ENCODE data around the gene TAGAP.
"Not testable (repeated sequence)": the region's sequence is repeated elsewhere in the genome, so short reads cannot be mapped to it uniquely, and the experiment has no call there.

The TAGAP gene

GRCh38 chr6:159047891-159048685, 3.3 kb upstream of the TAGAP start:
- no peak for DNase-seq (ENCODE audit: low read depth in 2 of 2, low spot score in 1 of 2)

GRCh38 chr6:159045801-159046200, 1.0 kb upstream of the TAGAP start:
- no peak for DNase-seq (ENCODE audit: low read depth in 2 of 2, low spot score in 1 of 2)

- no peak for DNase-seq (ENCODE audit: low read depth in 2 of 2, low spot score in 1 of 2)
Measured at GRCh38 chr6:159043947-159044346, 844 bp downstream of the TAGAP start.

GRCh38 chr6:159043251-159043650, 1.5 kb downstream of the TAGAP start:
- DNase-seq (ENCODE audit: low read depth in 2 of 2, low spot score in 1 of 2) = no peak

- no peak for DNase-seq (ENCODE audit: low read depth in 2 of 2, low spot score in 1 of 2)
Measured at GRCh38 chr6:159042826-159043181, 2.0 kb downstream of the TAGAP start.

GRCh38 chr6:159042003-159042825, 2.6 kb downstream of the TAGAP start:
- DNase-seq (ENCODE audit: low read depth in 2 of 2, low spot score in 1 of 2) = peak; percentile 41 to 49

- no peak for DNase-seq (ENCODE audit: low read depth in 2 of 2, low spot score in 1 of 2)
Measured at GRCh38 chr6:159041181-159041580, 3.6 kb downstream of the TAGAP start.

- DNase-seq (ENCODE audit: low read depth in 2 of 2, low spot score in 1 of 2) = no peak
Measured at GRCh38 chr6:159039885-159040258, 4.9 kb downstream of the TAGAP start.

GRCh38 chr6:159038914-159039884, 5.6 kb downstream of the TAGAP start:
- no peak for DNase-seq (ENCODE audit: low read depth in 2 of 2, low spot score in 1 of 2)

- DNase-seq (ENCODE audit: low read depth in 2 of 2, low spot score in 1 of 2) = not testable (repeated sequence)
Measured at GRCh38 chr6:159038318-159038717, 6.5 kb downstream of the TAGAP start.

GRCh38 chr6:159037756-159038290, 7.0 kb downstream of the TAGAP start:
- no peak for DNase-seq (ENCODE audit: low read depth in 2 of 2, low spot score in 1 of 2)

GRCh38 chr6:159036673-159037072, 8.1 kb downstream of the TAGAP start:
- DNase-seq (ENCODE audit: low read depth in 2 of 2, low spot score in 1 of 2) = no peak

GRCh38 chr6:159035891-159036290, 8.9 kb downstream of the TAGAP start:
- DNase-seq (ENCODE audit: low read depth in 2 of 2, low spot score in 1 of 2) = no peak

- DNase-seq (ENCODE audit: low read depth in 2 of 2, low spot score in 1 of 2) = no peak
Measured at GRCh38 chr6:159033160-159034049, 11.4 kb downstream of the TAGAP start.

GRCh38 chr6:159031846-159032245, 12.9 kb downstream of the TAGAP start:
- DNase-seq (ENCODE audit: low read depth in 2 of 2, low spot score in 1 of 2) = no peak

- DNase-seq (ENCODE audit: low read depth in 2 of 2, low spot score in 1 of 2) = no peak
Measured at GRCh38 chr6:159030168-159030567, 14.6 kb downstream of the TAGAP start.

GRCh38 chr6:159025224-159025623, 19.6 kb downstream of the TAGAP start:
- DNase-seq (ENCODE audit: low read depth in 2 of 2, low spot score in 1 of 2) = not testable (repeated sequence)

GRCh38 chr6:159023893-159024292, 20.9 kb downstream of the TAGAP start:
- DNase-seq (ENCODE audit: low read depth in 2 of 2, low spot score in 1 of 2) = no peak

- no peak for DNase-seq (ENCODE audit: low read depth in 2 of 2, low spot score in 1 of 2)
Measured at GRCh38 chr6:159020011-159020410, 24.8 kb downstream of the TAGAP start.

Data from stimulated activated CD8-positive, alpha-beta memory T cell treated with anti-CD3 and anti-CD28 coated beads, Interleukin-4, amount 100 ng/mL, for 4 hours (primary cell).